GM06990 (cell line): ENCODE data around the gene SPEM1.

Source experiments
- DNase-seq: peaks from one replicate; pipeline ENCODE4 v3.0.0-alpha.2; 2011; ENCODE audit not compliant: insufficient read length; ENCODE audit errors: extremely low read depth
- H3K27me3 ChIP-seq: replicated peaks from 2 replicates; pipeline ENCODE4 v1.6.0; 2011; ENCODE audit warnings: low read length; ENCODE audit not compliant: control insufficient read depth, insufficient read depth
- H3K36me3 ChIP-seq: 2 replicates; pipeline ENCODE4 v1.5.1; 2011; ENCODE audit warnings: low read length; ENCODE audit not compliant: control insufficient read depth, insufficient read depth
- H3K4me3 ChIP-seq: replicated peaks from 2 replicates; pipeline ENCODE4 v1.5.1; 2011; ENCODE audit warnings: low read depth, mild to moderate bottlenecking, control low read depth, low read length
- CTCF ChIP-seq: IDR thresholded peaks from 2 replicates; pipeline ENCODE4 v1.5.1; 2011; ENCODE audit warnings: low read length, control low read depth, mild to moderate bottlenecking, inconsistent platforms; ENCODE audit not compliant: insufficient read depth, poor library complexity, severe bottlenecking

Gene SPEM1

DNA sequence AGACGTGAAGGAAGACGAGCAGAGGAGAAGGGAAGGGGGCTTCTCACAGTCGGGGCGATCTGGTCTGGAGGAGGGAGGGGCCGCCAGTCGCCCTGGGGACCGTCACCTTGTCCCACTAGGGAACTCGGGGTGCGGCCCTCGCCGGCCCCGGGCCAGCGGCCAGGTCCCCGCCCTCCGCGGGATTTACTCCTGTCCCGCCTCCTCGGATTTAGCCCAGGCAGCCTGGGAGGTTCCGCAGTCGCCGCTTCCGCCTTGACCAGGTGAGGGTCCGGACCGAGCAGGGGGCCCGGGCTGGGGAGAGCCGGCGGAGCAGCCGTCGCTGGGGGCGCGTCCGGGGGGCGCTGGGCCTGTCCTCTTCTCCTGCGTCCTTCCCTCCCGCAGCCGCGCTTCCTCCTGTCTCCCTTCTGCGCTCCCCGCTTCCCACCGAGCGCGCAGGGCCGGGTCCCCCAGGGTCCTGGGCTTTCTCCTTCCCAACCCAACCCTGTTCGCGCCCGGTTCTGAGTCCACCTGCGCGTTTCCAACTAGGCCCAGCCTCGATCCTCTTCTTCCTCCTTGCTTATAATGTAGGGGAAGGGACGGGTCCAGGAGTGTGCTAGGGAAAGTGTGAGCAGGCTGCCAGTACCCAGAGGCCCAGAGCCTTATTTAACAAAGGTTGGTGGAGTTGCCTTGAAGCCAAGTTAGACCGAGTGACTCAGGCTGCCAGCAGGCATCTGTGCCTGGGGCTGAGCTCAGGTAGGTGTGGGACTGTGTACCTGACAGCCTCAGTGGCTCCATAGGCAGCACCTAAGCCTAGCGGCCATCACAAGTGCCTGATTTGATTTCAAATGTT is 39.1 kb upstream of the SPEM1 start, which contains the start of gene TNK1:
Gene TNK1 (plus strand): TSS at position 235 of the 829 bp plus-strand sequence. CDS start 1,838 bp downstream, outside the sequence.
- no peak for DNase-seq
- Histone ChIP-seq H3K4me3 (no peak within 1 kb of the TSS), H3K36me3 (no peaks in the 10 kb centered on the region), H3K27me3 (no peaks in the 10 kb centered on the region; the same call in 1 of the 2 replicates)
- no peak for TF ChIP-seq CTCF

DNA sequence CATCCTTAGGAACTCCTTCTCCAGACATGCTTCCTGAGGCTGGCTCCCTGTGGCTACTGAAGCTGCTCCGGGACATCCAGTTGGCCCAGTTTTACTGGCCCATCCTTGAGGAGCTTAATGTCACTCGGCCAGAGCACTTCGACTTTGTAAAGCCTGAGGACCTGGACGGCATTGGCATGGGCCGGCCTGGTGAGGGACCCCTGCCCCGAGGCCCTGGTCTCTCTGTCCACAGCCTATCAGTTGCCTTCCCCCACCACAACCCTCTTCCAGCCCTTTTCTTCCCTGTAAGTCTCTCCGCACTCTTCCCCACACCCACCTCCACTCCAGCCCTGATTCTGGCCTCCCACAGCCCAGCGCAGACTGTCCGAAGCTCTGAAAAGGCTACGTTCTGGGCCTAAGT is 37.2 kb upstream of the SPEM1 start:
- Histone ChIP-seq H3K36me3 (no peaks in the 10 kb centered on the region; the same call in 1 of the 2 replicates), H3K27me3 (no peaks in the 10 kb centered on the region; the same call in 1 of the 2 replicates), H3K4me3 (no peak overlapping the region)
- DNase-seq: no peak
- TF ChIP-seq CTCF: no peak

- no peaks in the 10 kb centered on the region; the same call in 1 of the 2 replicates for H3K27me3 ChIP-seq
- no peak for TF ChIP-seq CTCF
- H3K4me3 ChIP-seq: no peak overlapping the region; the same call in 1 of the 2 replicates
- DNase-seq: no peak
- H3K36me3 ChIP-seq: no peaks in the 10 kb centered on the region; the same call in 1 of the 2 replicates
Measured at GRCh38 chr17:7383371-7383741, 36.8 kb upstream of the SPEM1 start.

GRCh38 chr17:7383742-7384488 is 36.2 kb upstream of the SPEM1 start:
- peak overlapping the region; percentile 64 for H3K4me3 ChIP-seq
- no peak for TF ChIP-seq CTCF
- H3K36me3 ChIP-seq: peaks cover 2% of the 10 kb centered on the region; the same call in 1 of the 2 replicates
- H3K27me3 ChIP-seq: no peaks in the 10 kb centered on the region; the same call in 1 of the 2 replicates
- DNase-seq: peak; percentile 82

DNA sequence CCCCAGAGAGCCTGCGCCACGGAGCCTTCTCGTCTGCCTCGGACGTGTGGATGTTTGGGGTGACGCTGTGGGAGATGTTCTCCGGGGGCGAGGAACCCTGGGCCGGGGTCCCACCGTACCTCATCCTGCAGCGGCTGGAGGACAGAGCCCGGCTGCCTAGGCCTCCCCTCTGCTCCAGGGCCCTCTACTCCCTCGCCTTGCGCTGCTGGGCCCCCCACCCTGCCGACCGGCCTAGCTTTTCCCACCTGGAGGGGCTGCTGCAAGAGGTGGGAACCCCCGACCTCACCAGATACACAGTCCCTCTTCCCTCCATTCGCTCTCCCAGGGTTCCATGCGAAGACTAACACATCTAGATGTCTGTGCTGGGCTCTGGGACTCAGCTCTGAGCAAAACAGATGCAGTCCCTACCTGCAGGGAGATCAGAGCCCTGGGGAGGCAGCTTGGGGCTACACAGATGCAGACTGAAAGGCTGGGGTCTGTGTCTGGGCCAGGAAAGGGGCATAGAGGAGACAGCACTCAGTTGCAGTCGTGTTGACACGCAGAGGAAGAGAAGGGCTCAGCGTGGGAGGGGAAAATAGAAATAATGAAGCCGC is 35.5 kb upstream of the SPEM1 start:
- Histone ChIP-seq H3K4me3 (peak overlapping the region; percentile 64), H3K27me3 (no peaks in the 10 kb centered on the region; the same call in 1 of the 2 replicates), H3K36me3 (peaks cover 5% of the 10 kb centered on the region; the same call in 1 of the 2 replicates)
- TF ChIP-seq CTCF: no peak
- DNase-seq: no peak
